ENCODE results near the gene GJB2.

The GJB2 gene

GRCh38 chr13:20182231-20182846 lies 10.4 kb downstream of the GJB2 start:
- Histone ChIP-seq H3K4me3 (ENCODE audit: insufficient read depth, low read length, poor library complexity, severe bottlenecking) (no peak overlapping the region), H3K4me2 (ENCODE audit: low read depth, low read length, poor library complexity, severe bottlenecking) (no peak overlapping the region), H3K9ac (ENCODE audit: low read length) (no peak overlapping the region), H3K27me3 (ENCODE audit: low read length) (no peaks in the 10 kb centered on the region), H3K79me2 (ENCODE audit: insufficient read depth, low read length) (no peaks in the 10 kb centered on the region), H3K36me3 (ENCODE audit: low read length) (no peaks in the 10 kb centered on the region), H3K27ac (ENCODE audit: low read depth, low read length) (no peak overlapping the region), H2AFZ (ENCODE audit: low read depth, low read length, severe bottlenecking) (no peak overlapping the region), H4K20me1 (ENCODE audit: low read depth, low read length) (no peaks in the 10 kb centered on the region), H3K9me2 (replicated peaks; ENCODE audit: insufficient read depth, low read length) (no peaks in the 10 kb centered on the region), H3K9me3 (ENCODE audit: insufficient read depth, low read length) (no peaks in the 10 kb centered on the region), H3F3A (ENCODE audit: insufficient read depth) (no peaks in the 10 kb centered on the region)
- peak; percentile 51 for TF ChIP-seq CTCF (IDR thresholded peaks at IDR 0.05; ENCODE audit: insufficient read depth, low read length, poor library complexity, severe bottlenecking)
- no peak for TF ChIP-seq EZH2phosphoT487 (conservative IDR thresholded peaks at IDR 0.05; ENCODE audit: low read length)

- H3K79me2 ChIP-seq (ENCODE audit: insufficient read depth, low read length) = no peaks in the 10 kb centered on the region
- no peak overlapping the region for H3K27ac ChIP-seq (ENCODE audit: low read depth, low read length)
- H3K4me2 ChIP-seq (ENCODE audit: low read depth, low read length, poor library complexity, severe bottlenecking) = no peak overlapping the region
- H3K9me3 ChIP-seq (ENCODE audit: insufficient read depth, low read length) = no peaks in the 10 kb centered on the region
- H4K20me1 ChIP-seq (ENCODE audit: low read depth, low read length) = no peaks in the 10 kb centered on the region
- H3K4me3 ChIP-seq (ENCODE audit: insufficient read depth, low read length, poor library complexity, severe bottlenecking) = no peak overlapping the region
- no peaks in the 10 kb centered on the region for H3F3A ChIP-seq (ENCODE audit: insufficient read depth)
- no peaks in the 10 kb centered on the region for H3K27me3 ChIP-seq (ENCODE audit: low read length)
- no peaks in the 10 kb centered on the region for H3K9me2 ChIP-seq (replicated peaks; ENCODE audit: insufficient read depth, low read length)
- H3K9ac ChIP-seq (ENCODE audit: low read length) = no peak overlapping the region
- TF ChIP-seq CTCF (IDR thresholded peaks at IDR 0.05; ENCODE audit: insufficient read depth, low read length, poor library complexity, severe bottlenecking) (no peak), EZH2phosphoT487 (conservative IDR thresholded peaks at IDR 0.05; ENCODE audit: low read length) (no peak)
- H3K36me3 ChIP-seq (ENCODE audit: low read length) = no peaks in the 10 kb centered on the region
- no peak overlapping the region for H2AFZ ChIP-seq (ENCODE audit: low read depth, low read length, severe bottlenecking)
Measured at GRCh38 chr13:20181188-20181587, 11.6 kb downstream of the GJB2 start.

- H3K4me3 ChIP-seq (ENCODE audit: insufficient read depth, low read length, poor library complexity, severe bottlenecking) = no peak overlapping the region
- no peaks in the 10 kb centered on the region for H3F3A ChIP-seq (ENCODE audit: insufficient read depth)
- no peak overlapping the region for H3K4me2 ChIP-seq (ENCODE audit: low read depth, low read length, poor library complexity, severe bottlenecking)
- H3K36me3 ChIP-seq (ENCODE audit: low read length) = no peaks in the 10 kb centered on the region
- H4K20me1 ChIP-seq (ENCODE audit: low read depth, low read length) = no peaks in the 10 kb centered on the region
- no peak overlapping the region for H3K27ac ChIP-seq (ENCODE audit: low read depth, low read length)
- H3K79me2 ChIP-seq (ENCODE audit: insufficient read depth, low read length) = no peaks in the 10 kb centered on the region
- no peaks in the 10 kb centered on the region for H3K27me3 ChIP-seq (ENCODE audit: low read length)
- H3K9me3 ChIP-seq (ENCODE audit: insufficient read depth, low read length) = no peaks in the 10 kb centered on the region
- no peak overlapping the region for H2AFZ ChIP-seq (ENCODE audit: low read depth, low read length, severe bottlenecking)
- TF ChIP-seq CTCF (IDR thresholded peaks at IDR 0.05; ENCODE audit: insufficient read depth, low read length, poor library complexity, severe bottlenecking) = no peak
- no peak for TF ChIP-seq EZH2phosphoT487 (conservative IDR thresholded peaks at IDR 0.05; ENCODE audit: low read length)
- H3K9me2 ChIP-seq (replicated peaks; ENCODE audit: insufficient read depth, low read length) = no peaks in the 10 kb centered on the region
- no peak overlapping the region for H3K9ac ChIP-seq (ENCODE audit: low read length)
Measured at GRCh38 chr13:20178156-20178555, 14.6 kb downstream of the GJB2 start.

All from SU-DHL-6 (cell line).